ENCODE data around the gene RNF31. TPM values are rescaled to one million over a fixed set of nuclear protein-coding genes. Genes with fewer than 3 reads are reported as not detected.
A peak's percentile ranks its signal among the peaks of the same experiment; 100 is the strongest.

Gene RNF31
- total and polyA plus RNA-seq, 2 of the 13 experiments (the other 11 are each of a cell fraction or from before 2014, with no cell fraction given) = 48.2 to 86.8 TPM

- TF ChIP-seq ATF5 (CRISPR knock-in tag; IDR thresholded peaks at IDR 0.05; ENCODE audit: low read depth) = no peak
- TF ChIP-seq ATF1 (CRISPR knock-in tag; IDR thresholded peaks at IDR 0.05) = no peak
- TF ChIP-seq ZNF225 (CRISPR knock-in tag; IDR thresholded peaks at IDR 0.05) = 0 out of 2 replicates have a peak, but pooled peaks have one; percentile 36
- no peak for TF ChIP-seq AHDC1 (CRISPR knock-in tag; IDR thresholded peaks at IDR 0.05; ENCODE audit: borderline replicate concordance)
- no peak for TF ChIP-seq XRCC5 (optimal IDR thresholded peaks at IDR 0.05; ENCODE audit: low read length)
- no peak for TF ChIP-seq KMT2A (CRISPR knock-in tag; IDR thresholded peaks at IDR 0.05)
- TF ChIP-seq ZNF607 (CRISPR knock-in tag; IDR thresholded peaks at IDR 0.05; ENCODE audit: borderline replicate concordance) = no peak
- 0 out of 2 replicates have a peak, but pooled peaks have one; percentile 32 for TF ChIP-seq ZNF879 (CRISPR knock-in tag; IDR thresholded peaks at IDR 0.05)
- no peak for TF ChIP-seq ZNF317 (CRISPR knock-in tag; IDR thresholded peaks at IDR 0.05)
- TF ChIP-seq ZNF724P (CRISPR knock-in tag; IDR thresholded peaks at IDR 0.05; ENCODE audit: borderline replicate concordance) = no peak
- TF ChIP-seq NRL (CRISPR knock-in tag; IDR thresholded peaks at IDR 0.05; ENCODE audit: borderline replicate concordance) = 0 out of 2 replicates have a peak, but pooled peaks have one; percentile 36
- no peak for TF ChIP-seq ZNF703 (CRISPR knock-in tag; IDR thresholded peaks at IDR 0.05; ENCODE audit: borderline replicate concordance)
- TF ChIP-seq MATR3 (CRISPR knock-in tag; IDR thresholded peaks at IDR 0.05) = no peak
- no peak for TF ChIP-seq ZNF609 (CRISPR knock-in tag; IDR thresholded peaks at IDR 0.05; ENCODE audit: borderline replicate concordance)
- peak; percentile 33; the same call in 1 of the 2 replicates for TF ChIP-seq ZNF891 (CRISPR knock-in tag; IDR thresholded peaks at IDR 0.05)
These were observed 30.1 kb upstream of the RNF31 start (continued) for GRCh38 chr14:24117179-24117578.

Measured in HepG2 (cell line).